Measurements from ENCODE around the gene SEC24D.

Gene SEC24D

DNA sequence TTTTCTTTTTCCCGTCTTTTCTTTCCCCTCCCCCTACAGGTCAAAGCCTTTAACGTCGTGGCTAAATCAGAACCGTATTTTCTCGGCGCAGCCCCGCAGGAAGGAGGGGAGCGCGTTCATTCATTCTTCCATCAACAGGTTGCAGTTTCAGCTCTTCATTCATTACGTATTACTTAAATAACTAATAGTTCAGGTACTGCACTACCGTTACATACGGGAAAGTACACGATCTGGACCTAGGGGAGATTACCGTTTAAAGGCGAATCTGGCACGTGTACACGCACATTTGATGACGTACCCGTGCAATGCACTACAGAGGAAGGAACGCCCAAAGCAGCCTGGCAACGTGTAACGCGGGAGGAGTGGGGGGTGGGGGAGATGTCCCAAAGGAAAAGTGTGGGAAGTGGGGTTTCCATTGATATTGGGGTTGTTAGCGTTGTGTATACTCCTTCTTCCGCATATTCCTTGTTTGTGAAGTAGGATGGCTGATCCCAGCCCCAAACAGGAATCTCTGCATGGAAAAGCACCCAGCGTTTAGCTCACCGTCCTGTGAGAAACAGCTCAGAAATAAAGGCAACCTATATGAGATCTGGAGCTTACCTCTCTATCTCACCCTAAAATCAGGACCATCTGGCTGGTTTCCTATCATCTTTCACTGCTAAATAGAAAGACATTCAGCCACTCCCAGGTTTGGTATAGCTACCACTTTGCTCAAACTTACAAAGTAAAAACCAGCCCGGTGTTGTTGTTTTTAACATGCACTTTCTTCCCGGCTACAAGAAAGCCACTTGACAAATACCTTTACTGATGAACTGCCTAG is 585 bp upstream of the SEC24D start:
- Histone ChIP-seq H4K8ac (ENCODE audit: low read depth, low read length) (peak overlapping the region; percentile 70), H3K4me2 (ENCODE audit: low read length) (peak overlapping the region; percentile 58), H3K27me3 (ENCODE audit: insufficient read depth, low read length) (no peaks in the 10 kb centered on the region), H2AK5ac (ENCODE audit: low read length) (peak overlapping the region; percentile 68), H3K4me3 (ENCODE audit: low read depth, low read length) (peak overlapping the region; percentile 60), H2BK5ac (ENCODE audit: low read depth, low read length, poor library complexity) (peak overlapping the region; percentile 42), H3K4ac (ENCODE audit: low read depth, low read length) (peak overlapping the region; percentile 89), H3K9ac (ENCODE audit: low read length) (peak overlapping the region; percentile 0), H3K79me1 (ENCODE audit: low read length) (peaks cover 16% of the 10 kb centered on the region), H2AFZ (ENCODE audit: insufficient read depth, low read length, poor library complexity) (peak overlapping the region; percentile 85), H3K23ac (ENCODE audit: low read length) (no peak overlapping the region), H2BK120ac (ENCODE audit: insufficient read depth, low read length, poor library complexity) (peak overlapping the region; percentile 26), H3K27ac (ENCODE audit: low read depth, low read length) (peak overlapping the region; percentile 48), H3K18ac (ENCODE audit: low read length) (peak overlapping the region; percentile 88), H4K91ac (ENCODE audit: low read depth, low read length) (peak overlapping the region; percentile 80), H2BK12ac (ENCODE audit: low read length) (peak overlapping the region; percentile 56), H3K36me3 (ENCODE audit: control insufficient read depth in 1 of 2, insufficient read depth in 2 of 2, low read length in 2 of 2) (peaks cover 5 to 14% of the 10 kb centered on the region in 2 experiments), H4K12ac (ENCODE audit: low read depth, low read length) (peak overlapping the region; percentile 85), H3K79me2 (ENCODE audit: control insufficient read depth, insufficient read depth, low read length, poor library complexity) (peaks cover 10% of the 10 kb centered on the region), H3K4me1 (ENCODE audit: control insufficient read depth in 1 of 2, insufficient read depth in 2 of 2, low read length in 2 of 2) (peaks cover 3 to 4% of the 10 kb centered on the region in 2 experiments), H3K14ac (ENCODE audit: low read length) (peak overlapping the region; percentile 90), H3K9me3 (ENCODE audit: insufficient read depth, low read depth, low read length) (no peaks in the 10 kb centered on the region)
- no CpG with 5 or more reads among the region's 29 CpGs for WGBS (ENCODE audit: extremely low coverage, insufficient coverage, insufficient read length)
- peak; percentile 67 to 83 for DNase-seq

DNA sequence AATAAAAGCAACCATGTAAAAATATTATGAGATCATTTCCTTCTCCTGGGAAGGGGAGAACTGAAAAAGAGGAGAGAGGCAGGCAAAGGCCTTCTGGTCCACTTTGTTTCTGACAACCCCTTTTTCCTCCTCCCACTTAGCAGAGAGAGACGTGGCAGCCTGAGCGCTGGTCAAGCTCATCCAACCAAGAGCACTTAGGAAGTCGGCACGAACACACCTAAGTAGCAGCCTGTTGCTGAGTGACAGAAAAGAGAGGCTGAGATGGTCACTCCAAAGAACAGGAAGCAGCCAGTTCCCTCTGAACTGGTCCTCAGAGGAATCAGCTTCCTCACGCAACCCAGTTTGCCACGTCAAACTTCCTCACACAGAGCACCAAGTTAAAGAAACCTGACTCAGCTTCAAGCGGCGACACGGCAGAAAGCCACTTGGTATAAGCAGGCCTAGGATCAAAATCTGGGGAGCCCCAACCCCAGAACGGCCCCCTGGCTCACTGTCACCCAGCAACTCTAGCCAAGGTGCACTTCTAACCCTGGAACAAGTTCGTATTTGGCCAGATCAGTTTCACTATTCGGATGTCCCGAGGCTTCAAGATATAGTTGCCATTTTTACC is 861 bp downstream of the SEC24D start:
- peaks cover 0 to 3% of the 10 kb centered on the region in 2 experiments for H3K4me1 ChIP-seq (ENCODE audit: control insufficient read depth in 1 of 2, insufficient read depth in 2 of 2, low read length in 2 of 2)
- H3K23ac ChIP-seq (ENCODE audit: low read length) = no peak overlapping the region
- H3K14ac ChIP-seq (ENCODE audit: low read length) = peak overlapping the region; percentile 77
- peak overlapping the region; percentile 69 for H2AK5ac ChIP-seq (ENCODE audit: low read length)
- peak overlapping the region; percentile 81 for H2BK5ac ChIP-seq (ENCODE audit: low read depth, low read length, poor library complexity)
- H3K9me3 ChIP-seq (ENCODE audit: insufficient read depth, low read depth, low read length) = no peaks in the 10 kb centered on the region
- peak overlapping the region; percentile 93 for H3K4me2 ChIP-seq (ENCODE audit: low read length)
- H3K18ac ChIP-seq (ENCODE audit: low read length) = peak overlapping the region; percentile 83
- peak overlapping the region; percentile 87 for H3K4ac ChIP-seq (ENCODE audit: low read depth, low read length)
- H3K79me2 ChIP-seq (ENCODE audit: control insufficient read depth, insufficient read depth, low read length, poor library complexity) = peaks cover 11% of the 10 kb centered on the region
- no peak overlapping the region for H2BK12ac ChIP-seq (ENCODE audit: low read length)
- H3K4me3 ChIP-seq (ENCODE audit: low read depth, low read length) = peak overlapping the region; percentile 89
- no CpG with 5 or more reads among the region's 13 CpGs for WGBS (ENCODE audit: extremely low coverage, insufficient coverage, insufficient read length)
- H2AFZ ChIP-seq (ENCODE audit: insufficient read depth, low read length, poor library complexity) = peak overlapping the region; percentile 6
- peak overlapping the region; percentile 94 for H3K27ac ChIP-seq (ENCODE audit: low read depth, low read length)
- peak overlapping the region; percentile 81 for H2BK120ac ChIP-seq (ENCODE audit: insufficient read depth, low read length, poor library complexity)
- peak overlapping the region; percentile 92 for H4K8ac ChIP-seq (ENCODE audit: low read depth, low read length)
- H3K36me3 ChIP-seq (ENCODE audit: control insufficient read depth in 1 of 2, insufficient read depth in 2 of 2, low read length in 2 of 2) = peaks cover 12 to 21% of the 10 kb centered on the region in 2 experiments
- H3K79me1 ChIP-seq (ENCODE audit: low read length) = peaks cover 16% of the 10 kb centered on the region
- H4K91ac ChIP-seq (ENCODE audit: low read depth, low read length) = peak overlapping the region; percentile 96
- DNase-seq = peak; percentile 95 to 96
- H3K9ac ChIP-seq (ENCODE audit: low read length) = peak overlapping the region; percentile 91
- no peaks in the 10 kb centered on the region for H3K27me3 ChIP-seq (ENCODE audit: insufficient read depth, low read length)
- H4K12ac ChIP-seq (ENCODE audit: low read depth, low read length) = peak overlapping the region; percentile 63

DNA sequence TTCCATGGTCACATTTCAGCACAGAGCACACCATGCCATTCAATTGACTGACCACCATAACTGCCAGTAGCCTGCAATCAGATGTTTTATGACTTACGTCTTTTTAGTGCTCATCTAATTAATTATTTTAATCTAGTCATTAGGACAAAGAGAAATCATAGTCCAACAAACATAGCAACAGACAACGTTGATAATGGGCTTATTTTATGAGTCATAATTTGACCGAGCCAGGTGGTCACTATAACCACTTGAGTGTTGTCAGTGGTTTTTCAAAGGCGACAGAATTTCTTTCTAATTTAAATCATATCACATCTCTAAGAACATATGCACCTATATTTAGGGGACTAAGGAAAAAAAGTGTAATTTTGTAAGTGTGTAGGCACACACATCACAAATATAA is 1.9 kb downstream of the SEC24D start:
- Histone ChIP-seq H4K8ac (ENCODE audit: low read depth, low read length) (no peak overlapping the region), H3K79me2 (ENCODE audit: control insufficient read depth, insufficient read depth, low read length, poor library complexity) (peaks cover 12% of the 10 kb centered on the region), H3K4me1 (ENCODE audit: control insufficient read depth in 1 of 2, insufficient read depth in 2 of 2, low read length in 2 of 2) (peaks cover 0 to 3% of the 10 kb centered on the region in 2 experiments), H3K4ac (ENCODE audit: low read depth, low read length) (no peak overlapping the region), H2AK5ac (ENCODE audit: low read length) (no peak overlapping the region), H3K36me3 (ENCODE audit: control insufficient read depth in 1 of 2, insufficient read depth in 2 of 2, low read length in 2 of 2) (peaks cover 16 to 24% of the 10 kb centered on the region in 2 experiments), H2BK12ac (ENCODE audit: low read length) (no peak overlapping the region), H3K9me3 (ENCODE audit: insufficient read depth, low read depth, low read length) (no peaks in the 10 kb centered on the region), H3K4me3 (ENCODE audit: low read depth, low read length) (no peak overlapping the region), H4K91ac (ENCODE audit: low read depth, low read length) (no peak overlapping the region), H3K79me1 (ENCODE audit: low read length) (peaks cover 16% of the 10 kb centered on the region), H3K14ac (ENCODE audit: low read length) (no peak overlapping the region), H3K9ac (ENCODE audit: low read length) (no peak overlapping the region), H3K4me2 (ENCODE audit: low read length) (peak overlapping the region; percentile 21), H2AFZ (ENCODE audit: insufficient read depth, low read length, poor library complexity) (no peak overlapping the region), H3K27ac (ENCODE audit: low read depth, low read length) (no peak overlapping the region), H4K12ac (ENCODE audit: low read depth, low read length) (no peak overlapping the region), H2BK120ac (ENCODE audit: insufficient read depth, low read length, poor library complexity) (no peak overlapping the region), H3K23ac (ENCODE audit: low read length) (no peak overlapping the region), H2BK5ac (ENCODE audit: low read depth, low read length, poor library complexity) (no peak overlapping the region), H3K27me3 (ENCODE audit: insufficient read depth, low read length) (no peaks in the 10 kb centered on the region), H3K18ac (ENCODE audit: low read length) (no peak overlapping the region)
- DNase-seq = peak in 1 of 2 donors; percentile 31
- no CpG with 5 or more reads among the region's 4 CpGs for WGBS (ENCODE audit: extremely low coverage, insufficient coverage, insufficient read length)

DNA sequence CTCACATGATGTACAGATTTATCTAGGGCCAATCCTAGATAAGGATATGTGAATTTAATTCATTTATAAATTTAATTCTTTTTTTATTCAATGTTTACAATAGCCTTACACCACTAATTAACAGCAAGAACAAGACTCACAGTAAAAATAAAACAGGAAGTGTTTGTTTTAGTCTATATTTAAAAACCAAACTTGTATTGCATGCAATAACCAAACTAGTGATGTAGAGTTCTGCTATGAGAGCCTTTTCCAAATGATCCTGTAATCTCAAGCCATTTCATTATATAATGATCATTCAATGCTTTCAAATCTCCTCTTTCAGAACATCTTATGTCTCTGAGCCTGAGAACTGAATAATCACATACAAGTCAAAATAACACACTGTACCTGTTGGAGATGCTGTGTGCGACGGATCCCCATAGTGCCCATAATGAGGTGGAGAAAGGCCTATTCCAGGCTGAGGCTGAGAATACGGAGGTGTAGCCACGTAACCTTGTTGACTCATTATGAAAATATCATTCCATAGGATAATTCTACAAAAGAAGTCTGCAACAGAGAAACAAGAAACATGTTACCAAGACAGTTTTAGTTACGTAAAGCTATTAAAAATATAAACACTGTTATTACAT is 2.6 kb downstream of the SEC24D start:
- H3K79me1 ChIP-seq (ENCODE audit: low read length) = peaks cover 16% of the 10 kb centered on the region
- H2BK5ac ChIP-seq (ENCODE audit: low read depth, low read length, poor library complexity) = no peak overlapping the region
- H3K4me1 ChIP-seq (ENCODE audit: control insufficient read depth in 1 of 2, insufficient read depth in 2 of 2, low read length in 2 of 2) = peaks cover 3 to 4% of the 10 kb centered on the region in 2 experiments
- H4K12ac ChIP-seq (ENCODE audit: low read depth, low read length) = no peak overlapping the region
- H3K9me3 ChIP-seq (ENCODE audit: insufficient read depth, low read depth, low read length) = no peaks in the 10 kb centered on the region
- H4K8ac ChIP-seq (ENCODE audit: low read depth, low read length) = no peak overlapping the region
- no peak overlapping the region for H2BK120ac ChIP-seq (ENCODE audit: insufficient read depth, low read length, poor library complexity)
- H3K4ac ChIP-seq (ENCODE audit: low read depth, low read length) = no peak overlapping the region
- no peak overlapping the region for H3K27ac ChIP-seq (ENCODE audit: low read depth, low read length)
- DNase-seq = peak in 1 of 2 donors; percentile 35
- H4K91ac ChIP-seq (ENCODE audit: low read depth, low read length) = no peak overlapping the region
- no CpG with 5 or more reads among the region's 5 CpGs for WGBS (ENCODE audit: extremely low coverage, insufficient coverage, insufficient read length)
- H3K79me2 ChIP-seq (ENCODE audit: control insufficient read depth, insufficient read depth, low read length, poor library complexity) = peaks cover 15% of the 10 kb centered on the region
- H3K9ac ChIP-seq (ENCODE audit: low read length) = no peak overlapping the region
- H3K4me2 ChIP-seq (ENCODE audit: low read length) = no peak overlapping the region
- H3K18ac ChIP-seq (ENCODE audit: low read length) = no peak overlapping the region
- no peak overlapping the region for H3K23ac ChIP-seq (ENCODE audit: low read length)
- no peak overlapping the region for H2AFZ ChIP-seq (ENCODE audit: insufficient read depth, low read length, poor library complexity)
- no peak overlapping the region for H3K14ac ChIP-seq (ENCODE audit: low read length)
- no peak overlapping the region for H2AK5ac ChIP-seq (ENCODE audit: low read length)
- no peak overlapping the region for H3K4me3 ChIP-seq (ENCODE audit: low read depth, low read length)
- no peak overlapping the region for H2BK12ac ChIP-seq (ENCODE audit: low read length)
- peaks cover 20 to 31% of the 10 kb centered on the region in 2 experiments for H3K36me3 ChIP-seq (ENCODE audit: control insufficient read depth in 1 of 2, insufficient read depth in 2 of 2, low read length in 2 of 2)
- no peaks in the 10 kb centered on the region for H3K27me3 ChIP-seq (ENCODE audit: insufficient read depth, low read length)
